ENCODE results near the gene SALL2. TPM values are rescaled to one million over a fixed set of nuclear protein-coding genes. Genes with fewer than 3 reads are reported as not detected.
A peak's percentile ranks its signal among the peaks of the same experiment; 100 is the strongest.

SALL2 gene
- total and polyA plus RNA-seq, 10 of the 15 experiments (the other 5 are each of a cell fraction or from before 2014, with no cell fraction given) = 1.6 to 6.2 (median 2.1) TPM

DNA sequence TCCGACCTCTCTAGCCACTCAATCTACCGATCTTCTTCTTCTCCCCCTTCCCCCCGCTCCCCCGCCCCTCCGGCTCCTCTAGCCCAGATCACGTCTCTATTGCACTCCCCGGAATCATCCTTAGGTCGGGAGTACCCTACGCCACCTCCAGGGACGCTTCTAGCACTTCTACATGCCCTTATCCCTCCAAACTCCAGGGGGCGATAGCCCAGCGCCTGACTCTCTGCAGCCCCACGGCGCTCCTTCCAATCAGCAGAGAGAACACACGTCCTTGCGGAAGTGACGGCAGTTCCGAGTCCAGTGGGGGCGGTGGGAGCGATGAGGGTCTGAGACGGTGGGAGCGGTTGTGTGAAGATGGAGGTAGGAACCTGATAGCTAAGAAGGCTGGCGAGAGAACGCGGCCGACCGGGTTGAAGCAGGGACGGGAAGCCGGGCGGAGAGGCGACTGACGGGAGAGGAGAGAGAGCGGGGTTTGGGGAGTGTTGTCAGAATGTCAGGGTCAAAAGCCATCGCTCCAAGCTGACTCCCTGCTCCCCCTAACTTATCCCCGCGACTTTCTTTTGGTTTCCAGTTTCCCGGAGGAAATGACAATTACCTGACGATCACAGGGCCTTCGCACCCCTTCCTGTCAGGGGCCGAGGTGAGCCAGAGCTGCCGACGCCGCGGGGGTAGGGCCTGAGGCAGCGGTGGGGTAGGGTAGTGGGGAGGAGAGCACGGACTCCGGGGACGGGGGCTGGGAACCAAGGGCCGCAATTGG, 49.0 kb downstream of the SALL2 start, which contains the start of the genes RAB2B and TOX4 (continued):
- TF ChIP-seq, protein P1, sequence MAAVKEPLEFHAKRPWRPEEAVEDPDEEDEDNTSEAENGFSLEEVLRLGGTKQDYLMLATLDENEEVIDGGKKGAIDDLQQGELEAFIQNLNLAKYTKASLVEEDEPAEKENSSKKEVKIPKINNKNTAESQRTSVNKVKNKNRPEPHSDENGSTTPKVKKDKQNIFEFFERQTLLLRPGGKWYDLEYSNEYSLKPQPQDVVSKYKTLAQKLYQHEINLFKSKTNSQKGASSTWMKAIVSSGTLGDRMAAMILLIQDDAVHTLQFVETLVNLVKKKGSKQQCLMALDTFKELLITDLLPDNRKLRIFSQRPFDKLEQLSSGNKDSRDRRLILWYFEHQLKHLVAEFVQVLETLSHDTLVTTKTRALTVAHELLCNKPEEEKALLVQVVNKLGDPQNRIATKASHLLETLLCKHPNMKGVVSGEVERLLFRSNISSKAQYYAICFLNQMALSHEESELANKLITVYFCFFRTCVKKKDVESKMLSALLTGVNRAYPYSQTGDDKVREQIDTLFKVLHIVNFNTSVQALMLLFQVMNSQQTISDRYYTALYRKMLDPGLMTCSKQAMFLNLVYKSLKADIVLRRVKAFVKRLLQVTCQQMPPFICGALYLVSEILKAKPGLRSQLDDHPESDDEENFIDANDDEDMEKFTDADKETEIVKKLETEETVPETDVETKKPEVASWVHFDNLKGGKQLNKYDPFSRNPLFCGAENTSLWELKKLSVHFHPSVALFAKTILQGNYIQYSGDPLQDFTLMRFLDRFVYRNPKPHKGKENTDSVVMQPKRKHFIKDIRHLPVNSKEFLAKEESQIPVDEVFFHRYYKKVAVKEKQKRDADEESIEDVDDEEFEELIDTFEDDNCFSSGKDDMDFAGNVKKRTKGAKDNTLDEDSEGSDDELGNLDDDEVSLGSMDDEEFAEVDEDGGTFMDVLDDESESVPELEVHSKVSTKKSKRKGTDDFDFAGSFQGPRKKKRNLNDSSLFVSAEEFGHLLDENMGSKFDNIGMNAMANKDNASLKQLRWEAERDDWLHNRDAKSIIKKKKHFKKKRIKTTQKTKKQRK (IDR thresholded peaks at IDR 0.05; ENCODE audit: low read depth, low read length) = no peak
- TF ChIP-seq JUND (IDR thresholded peaks at IDR 0.05; ENCODE audit: low read depth, low read length) (no peak), CEBPB (IDR thresholded peaks at IDR 0.05; ENCODE audit: borderline replicate concordance in 1 of 2, low read depth in 2 of 2, low read length in 2 of 2) (no peak), POLR2AphosphoS5 (IDR thresholded peaks at IDR 0.05; ENCODE audit: low read length) (peak; percentile 84), NRF1 (conservative IDR thresholded peaks at IDR 0.05; ENCODE audit: low read depth, low read length) (no peak), ESRRA (IDR thresholded peaks at IDR 0.05; ENCODE audit: low read length) (no peak), DPF2 (IDR thresholded peaks at IDR 0.05) (peak; percentile 40; the same call in 1 of the 2 replicates), PKNOX1 (IDR thresholded peaks at IDR 0.05) (0 out of 2 replicates have a peak, but pooled peaks have one; percentile 28), PML (IDR thresholded peaks at IDR 0.05; ENCODE audit: low read length) (peak; percentile 71), GATAD2B (conservative IDR thresholded peaks at IDR 0.05; ENCODE audit: low read depth) (peak; percentile 59; the same call in 1 of the 2 replicates), RAD51 (IDR thresholded peaks at IDR 0.05) (no peak; the same call in 1 of the 2 replicates), MEF2A (IDR thresholded peaks at IDR 0.05; ENCODE audit: insufficient read depth, low read depth, low read length) (0 out of 2 replicates have a peak, but pooled peaks have one; percentile 44), ZSCAN29 (IDR thresholded peaks at IDR 0.05) (no peak), MXI1 (IDR thresholded peaks at IDR 0.05; ENCODE audit: low read depth, low read length) (0 out of 2 replicates have a peak, but pooled peaks have one; percentile 41), KLF5 (IDR thresholded peaks at IDR 0.05; ENCODE audit: partially characterized antibody) (peak; percentile 71), ZNF687 (IDR thresholded peaks at IDR 0.05) (no peak)
- TF ChIP-seq, protein P2, sequence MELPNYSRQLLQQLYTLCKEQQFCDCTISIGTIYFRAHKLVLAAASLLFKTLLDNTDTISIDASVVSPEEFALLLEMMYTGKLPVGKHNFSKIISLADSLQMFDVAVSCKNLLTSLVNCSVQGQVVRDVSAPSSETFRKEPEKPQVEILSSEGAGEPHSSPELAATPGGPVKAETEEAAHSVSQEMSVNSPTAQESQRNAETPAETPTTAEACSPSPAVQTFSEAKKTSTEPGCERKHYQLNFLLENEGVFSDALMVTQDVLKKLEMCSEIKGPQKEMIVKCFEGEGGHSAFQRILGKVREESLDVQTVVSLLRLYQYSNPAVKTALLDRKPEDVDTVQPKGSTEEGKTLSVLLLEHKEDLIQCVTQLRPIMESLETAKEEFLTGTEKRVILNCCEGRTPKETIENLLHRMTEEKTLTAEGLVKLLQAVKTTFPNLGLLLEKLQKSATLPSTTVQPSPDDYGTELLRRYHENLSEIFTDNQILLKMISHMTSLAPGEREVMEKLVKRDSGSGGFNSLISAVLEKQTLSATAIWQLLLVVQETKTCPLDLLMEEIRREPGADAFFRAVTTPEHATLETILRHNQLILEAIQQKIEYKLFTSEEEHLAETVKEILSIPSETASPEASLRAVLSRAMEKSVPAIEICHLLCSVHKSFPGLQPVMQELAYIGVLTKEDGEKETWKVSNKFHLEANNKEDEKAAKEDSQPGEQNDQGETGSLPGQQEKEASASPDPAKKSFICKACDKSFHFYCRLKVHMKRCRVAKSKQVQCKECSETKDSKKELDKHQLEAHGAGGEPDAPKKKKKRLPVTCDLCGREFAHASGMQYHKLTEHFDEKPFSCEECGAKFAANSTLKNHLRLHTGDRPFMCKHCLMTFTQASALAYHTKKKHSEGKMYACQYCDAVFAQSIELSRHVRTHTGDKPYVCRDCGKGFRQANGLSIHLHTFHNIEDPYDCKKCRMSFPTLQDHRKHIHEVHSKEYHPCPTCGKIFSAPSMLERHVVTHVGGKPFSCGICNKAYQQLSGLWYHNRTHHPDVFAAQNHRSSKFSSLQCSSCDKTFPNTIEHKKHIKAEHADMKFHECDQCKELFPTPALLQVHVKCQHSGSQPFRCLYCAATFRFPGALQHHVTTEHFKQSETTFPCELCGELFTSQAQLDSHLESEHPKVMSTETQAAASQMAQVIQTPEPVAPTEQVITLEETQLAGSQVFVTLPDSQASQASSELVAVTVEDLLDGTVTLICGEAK (IDR thresholded peaks at IDR 0.05; ENCODE audit: borderline replicate concordance) = peak; percentile 92

All from GM12878 (cell line).